ENCODE data around the gene LDLRAD2.

- TF ChIP-seq, protein P1, sequence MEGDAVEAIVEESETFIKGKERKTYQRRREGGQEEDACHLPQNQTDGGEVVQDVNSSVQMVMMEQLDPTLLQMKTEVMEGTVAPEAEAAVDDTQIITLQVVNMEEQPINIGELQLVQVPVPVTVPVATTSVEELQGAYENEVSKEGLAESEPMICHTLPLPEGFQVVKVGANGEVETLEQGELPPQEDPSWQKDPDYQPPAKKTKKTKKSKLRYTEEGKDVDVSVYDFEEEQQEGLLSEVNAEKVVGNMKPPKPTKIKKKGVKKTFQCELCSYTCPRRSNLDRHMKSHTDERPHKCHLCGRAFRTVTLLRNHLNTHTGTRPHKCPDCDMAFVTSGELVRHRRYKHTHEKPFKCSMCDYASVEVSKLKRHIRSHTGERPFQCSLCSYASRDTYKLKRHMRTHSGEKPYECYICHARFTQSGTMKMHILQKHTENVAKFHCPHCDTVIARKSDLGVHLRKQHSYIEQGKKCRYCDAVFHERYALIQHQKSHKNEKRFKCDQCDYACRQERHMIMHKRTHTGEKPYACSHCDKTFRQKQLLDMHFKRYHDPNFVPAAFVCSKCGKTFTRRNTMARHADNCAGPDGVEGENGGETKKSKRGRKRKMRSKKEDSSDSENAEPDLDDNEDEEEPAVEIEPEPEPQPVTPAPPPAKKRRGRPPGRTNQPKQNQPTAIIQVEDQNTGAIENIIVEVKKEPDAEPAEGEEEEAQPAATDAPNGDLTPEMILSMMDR (IDR thresholded peaks at IDR 0.05; ENCODE audit: low read depth, low read length), result no peak
- TF ChIP-seq EZH2phosphoT487 (IDR thresholded peaks at IDR 0.05; ENCODE audit: low read depth), result no peak
These were observed 56.4 kb downstream of the LDLRAD2 start for GRCh38 chr1:21868482-21868881.

All from OCI-LY3 (cell line).